Progenitor cell of endocrine pancreas (in vitro differentiated cells): ENCODE data around the gene BRPF1. TPM values are rescaled to one million over a fixed set of nuclear protein-coding genes. Genes with fewer than 3 reads are reported as not detected.

Source experiments
- DNase-seq: peaks from one replicate; pipeline ENCODE4 v3.0.0; 2021; ENCODE audit warnings: low spot score; ENCODE audit not compliant: unreplicated experiment
- H3K27ac Mint-ChIP-seq: 2 replicates; pipeline ENCODE4 v1.8.0; 2021; ENCODE audit warnings: mild to moderate bottlenecking, moderate library complexity, mixed read lengths
- H3K27me3 Mint-ChIP-seq: 2 replicates; pipeline ENCODE4 v1.8.0; 2021; ENCODE audit warnings: mixed read lengths
- H3K36me3 Mint-ChIP-seq: 2 replicates; pipeline ENCODE4 v1.8.0; 2022; ENCODE audit warnings: mixed read lengths; ENCODE audit not compliant: insufficient read depth
- H3K4me1 Mint-ChIP-seq: 2 replicates; pipeline ENCODE4 v1.8.0; 2021; ENCODE audit warnings: low read depth, mixed read lengths
- H3K4me3 Mint-ChIP-seq: 2 replicates; pipeline ENCODE4 v1.8.0; 2021; ENCODE audit warnings: low read depth, mild to moderate bottlenecking, moderate library complexity, mixed read lengths
- H3K9me3 Mint-ChIP-seq: 2 replicates; pipeline ENCODE4 v1.8.0; 2021; ENCODE audit warnings: low read depth, mixed read lengths
- CTCF ChIP-seq: fragments of 200-600 bp; sonication (generic); IDR thresholded peaks from one replicate; pipeline ENCODE4 v1.5.0; 2021; ENCODE audit warnings: antibody characterized with exemption, mild to moderate bottlenecking; ENCODE audit not compliant: unreplicated experiment
- total RNA-seq: library from RNA; stranded (reverse); gene quantifications from 2 replicates; pipeline ENCODE4 v1.2.1, GENCODE V29; 2021

Gene BRPF1
- total RNA-seq, 1 donor from 2014 or later, result 25.6 TPM

GRCh38 chr3:9794400-9794799 is 62.9 kb downstream of the BRPF1 start:
- Mint-ChIP-seq H3K4me3 (peak overlapping the region; percentile 95), H3K9me3 (no peaks in the 10 kb centered on the region), H3K27ac (peak overlapping the region; percentile 100), H3K4me1 (peaks cover 16% of the 10 kb centered on the region), H3K27me3 (no peaks in the 10 kb centered on the region), H3K36me3 (peaks cover 17% of the 10 kb centered on the region)
- no peak for TF ChIP-seq CTCF
- no peak for DNase-seq

- H3K27me3 Mint-ChIP-seq, result no peaks in the 10 kb centered on the region
- H3K27ac Mint-ChIP-seq, result peak overlapping the region; percentile 82
- H3K4me1 Mint-ChIP-seq, result peaks cover 16% of the 10 kb centered on the region
- peak overlapping the region; percentile 71 for H3K4me3 Mint-ChIP-seq
- DNase-seq, result no peak
- peaks cover 15% of the 10 kb centered on the region for H3K36me3 Mint-ChIP-seq
- no peak for TF ChIP-seq CTCF
- H3K9me3 Mint-ChIP-seq, result no peaks in the 10 kb centered on the region
Measured at GRCh38 chr3:9795207-9795606, 63.7 kb downstream of the BRPF1 start.

- peaks cover 19% of the 10 kb centered on the region for H3K36me3 Mint-ChIP-seq
- DNase-seq, result no peak
- H3K9me3 Mint-ChIP-seq, result no peaks in the 10 kb centered on the region
Measured at GRCh38 chr3:9797196-9797945, 65.8 kb downstream of the BRPF1 start.

More at GRCh38 chr3:9797196-9797945, 65.8 kb downstream of the BRPF1 start:
- Mint-ChIP-seq H3K27ac (no peak overlapping the region), H3K4me1 (peaks cover 12% of the 10 kb centered on the region), H3K4me3 (no peak overlapping the region), H3K27me3 (no peaks in the 10 kb centered on the region)
- TF ChIP-seq CTCF, result no peak

Other genes starting within 250 kb of the BRPF1 start
- gene LHFPL4, start 177.9 kb upstream of the BRPF1 start, total RNA-seq, result 0.55 and 0.64 TPM in 2 replicates
- gene MTMR14, start 82.2 kb upstream of the BRPF1 start, total RNA-seq, result 39.4 and 42.3 TPM in 2 replicates
- 0.47 and 0.69 TPM in 2 replicates for gene CPNE9, start 27.9 kb upstream of the BRPF1 start, total RNA-seq
- gene OGG1, start 18.2 kb downstream of the BRPF1 start, total RNA-seq, result 46.3 and 47.7 TPM in 2 replicates
- gene CAMK1, start 38.2 kb downstream of the BRPF1 start, total RNA-seq, result 16.9 and 17.1 TPM in 2 replicates
- 66.6 and 70.8 TPM in 2 replicates for gene TADA3, start 60.7 kb downstream of the BRPF1 start, total RNA-seq
- 129 and 135 TPM in 2 replicates for gene ARPC4, start 61.3 kb downstream of the BRPF1 start, total RNA-seq
- gene TTLL3, start 78.5 kb downstream of the BRPF1 start, total RNA-seq, result 51.6 and 59.6 TPM in 2 replicates
- gene RPUSD3, start 112.3 kb downstream of the BRPF1 start, total RNA-seq, result 55.0 and 60.3 TPM in 2 replicates
- not detected in 2 replicates for gene CIDEC, start 148.5 kb downstream of the BRPF1 start, total RNA-seq
- 30.5 and 33.0 TPM in 2 replicates for gene JAGN1, start 158.9 kb downstream of the BRPF1 start, total RNA-seq
- 4.9 and 7.0 TPM in 2 replicates for gene IL17RE, start 171.1 kb downstream of the BRPF1 start, total RNA-seq
- gene IL17RC, start 185.4 kb downstream of the BRPF1 start, total RNA-seq, result 13.4 and 17.1 TPM in 2 replicates
- gene CRELD1, start 202.1 kb downstream of the BRPF1 start, total RNA-seq, result 57.1 and 60.3 TPM in 2 replicates
- gene PRRT3, start 220.7 kb downstream of the BRPF1 start, total RNA-seq, result 10.4 and 11.4 TPM in 2 replicates